GM18499 (cell line): ENCODE measurements around the gene SULF2.
"Not testable (repeated sequence)": the region's sequence is repeated elsewhere in the genome, so short reads cannot be mapped to it uniquely, and the experiment has no call there.

Source experiments
- ATAC-seq: cut with Tn5 transposase; IDR thresholded peaks from one replicate; pipeline ENCODE4 v1.9.1; 2021; ENCODE audit warnings: moderate number of reproducible peaks; ENCODE audit not compliant: insufficient read depth, unreplicated experiment

The SULF2 gene

DNA sequence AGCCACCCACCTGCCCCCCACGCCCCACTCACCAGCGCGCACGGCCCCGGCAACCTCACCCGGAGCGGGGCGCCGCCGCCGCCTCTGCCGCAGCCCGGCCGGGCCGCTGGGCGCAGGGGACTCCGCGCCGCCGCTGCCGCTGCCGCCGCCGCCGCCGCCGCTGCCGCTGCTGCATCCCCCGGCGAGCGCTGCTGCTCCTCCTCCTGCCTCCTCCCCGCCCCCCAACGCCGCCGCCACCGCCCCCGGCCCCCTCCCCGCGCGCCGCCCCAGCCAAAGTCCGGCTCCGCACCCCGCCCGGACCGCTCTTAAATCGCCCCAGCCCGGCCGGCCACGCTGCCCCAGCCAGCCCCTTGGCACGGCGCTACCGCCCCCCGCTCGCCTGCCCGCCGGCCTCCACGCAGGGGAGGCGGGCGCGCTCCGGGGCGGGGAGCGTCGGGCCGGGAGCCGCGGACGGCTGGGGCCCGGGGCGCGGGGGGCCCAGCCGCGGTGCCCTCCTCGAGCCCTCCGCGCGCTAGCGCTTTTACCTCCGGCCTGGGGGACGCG is at the start of gene SULF2:
TSS of gene SULF2 (minus strand) at position 171 of the 543 bp plus-strand sequence. CDS start 28,118 bp downstream, outside the sequence.
- ATAC-seq: no peak

DNA sequence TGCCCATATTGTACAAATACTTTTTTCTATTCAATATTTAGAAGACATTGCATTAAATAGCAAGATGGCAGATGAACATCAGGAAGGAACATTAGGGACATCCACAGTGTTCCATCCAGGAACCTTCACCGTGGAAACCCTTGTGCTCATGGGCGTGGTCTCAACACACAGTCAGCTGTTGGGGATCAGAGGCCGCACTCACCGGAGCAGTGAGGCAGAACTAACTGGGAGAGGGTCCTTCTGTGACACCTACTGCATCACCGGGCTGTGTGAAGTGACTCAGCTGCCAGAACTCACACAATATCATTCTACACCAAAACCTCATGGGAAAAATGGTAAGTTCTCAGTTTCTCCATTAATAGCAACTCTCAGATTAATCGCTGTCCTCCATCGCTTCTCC is 46.4 kb upstream of the SULF2 start:
- not testable (repeated sequence) for ATAC-seq

DNA sequence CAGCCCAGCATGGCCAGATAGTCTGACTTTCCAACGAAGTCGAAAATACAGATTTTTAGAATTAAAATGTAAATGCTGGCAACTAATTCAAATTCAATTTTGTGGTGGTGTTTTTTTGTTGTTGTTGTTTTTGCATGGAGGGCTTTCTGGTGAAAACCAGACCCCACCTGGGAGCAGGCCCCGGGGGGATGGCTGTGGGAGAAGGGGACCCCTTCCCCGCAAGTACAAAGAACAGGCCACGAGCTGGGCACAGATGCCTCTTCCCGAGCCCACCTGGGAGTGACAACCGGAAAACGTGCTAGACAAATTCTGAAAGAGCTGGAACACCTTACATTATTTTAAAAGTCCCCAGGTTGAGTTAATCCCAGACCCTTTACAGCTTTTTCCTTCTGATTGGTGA is 41.4 kb upstream of the SULF2 start:
- not testable (repeated sequence) for ATAC-seq

DNA sequence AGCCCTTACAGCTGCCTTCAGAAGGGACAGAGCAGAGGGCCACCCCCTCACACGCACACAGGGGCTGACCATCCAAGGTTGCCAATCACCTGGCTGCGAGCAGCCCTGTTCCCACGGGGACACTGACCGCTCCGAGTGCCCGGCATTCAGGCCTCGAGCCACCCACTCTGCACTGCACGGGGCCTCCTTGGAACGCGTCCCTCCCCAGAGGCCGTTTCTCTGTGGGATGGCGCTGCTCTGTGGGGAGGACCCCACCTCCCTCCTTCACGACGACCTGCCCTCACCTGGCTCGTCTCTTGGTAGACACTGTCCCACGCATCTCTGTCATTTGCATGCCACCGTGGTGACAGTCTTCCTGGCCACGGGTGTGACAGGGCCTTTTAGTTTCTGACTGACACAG is 40.7 kb upstream of the SULF2 start:
- ATAC-seq: not testable (repeated sequence)

DNA sequence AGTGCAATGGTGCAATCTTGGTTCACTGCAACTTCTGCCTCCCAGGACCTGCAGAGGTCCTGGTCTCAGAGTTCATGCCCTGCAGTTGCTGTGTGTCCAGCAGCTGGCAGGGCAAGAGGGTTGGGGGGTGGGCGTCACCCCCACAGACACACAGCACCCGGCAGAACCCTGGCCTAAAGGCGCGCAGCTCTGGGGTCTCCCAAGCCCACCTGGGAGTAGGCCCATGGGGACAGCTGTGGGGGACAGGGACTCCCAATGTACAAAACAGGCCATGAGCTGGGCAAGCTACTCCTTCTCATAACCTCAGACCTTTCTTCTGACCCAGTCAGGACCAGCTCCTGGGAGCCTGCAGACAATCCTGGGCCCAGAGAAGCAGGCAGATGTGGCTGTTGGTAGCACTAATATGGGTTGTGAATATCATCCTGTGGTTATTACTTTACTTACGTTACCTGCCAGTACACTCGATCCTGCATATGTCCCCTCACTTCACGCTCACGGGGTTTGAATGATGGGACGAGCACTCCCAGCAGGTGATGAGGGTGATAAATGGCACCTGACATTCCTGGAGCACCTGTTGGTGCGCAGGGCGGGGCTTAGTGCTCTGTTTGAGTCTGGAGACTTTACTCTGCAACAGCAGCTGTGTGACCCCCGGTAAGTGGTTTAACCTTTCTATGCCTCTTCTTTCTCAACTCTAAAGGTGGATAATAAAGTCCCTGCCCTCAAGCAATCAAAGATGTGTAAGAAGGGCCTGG is 39.9 kb upstream of the SULF2 start:
- ATAC-seq: no peak

DNA sequence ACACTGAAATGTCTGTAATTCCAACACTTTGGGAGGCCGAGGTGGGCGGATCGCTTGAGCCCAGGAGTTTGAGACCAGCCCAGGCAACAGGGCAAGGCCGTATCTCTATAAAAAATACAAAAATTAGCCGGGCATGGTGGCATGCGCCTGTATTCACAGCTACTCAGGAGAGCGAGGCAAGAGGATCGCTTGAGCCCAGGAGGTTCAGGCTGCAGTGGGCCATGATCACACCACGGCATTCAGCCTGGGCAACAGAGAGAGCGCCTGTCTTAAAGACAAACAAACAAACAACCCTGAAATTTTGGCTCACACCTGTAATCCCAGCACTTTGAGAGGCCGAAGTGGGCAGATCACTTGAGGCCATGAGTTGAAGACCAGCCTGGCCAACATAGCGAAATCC is 38.7 kb upstream of the SULF2 start:
- not testable (repeated sequence) for ATAC-seq

DNA sequence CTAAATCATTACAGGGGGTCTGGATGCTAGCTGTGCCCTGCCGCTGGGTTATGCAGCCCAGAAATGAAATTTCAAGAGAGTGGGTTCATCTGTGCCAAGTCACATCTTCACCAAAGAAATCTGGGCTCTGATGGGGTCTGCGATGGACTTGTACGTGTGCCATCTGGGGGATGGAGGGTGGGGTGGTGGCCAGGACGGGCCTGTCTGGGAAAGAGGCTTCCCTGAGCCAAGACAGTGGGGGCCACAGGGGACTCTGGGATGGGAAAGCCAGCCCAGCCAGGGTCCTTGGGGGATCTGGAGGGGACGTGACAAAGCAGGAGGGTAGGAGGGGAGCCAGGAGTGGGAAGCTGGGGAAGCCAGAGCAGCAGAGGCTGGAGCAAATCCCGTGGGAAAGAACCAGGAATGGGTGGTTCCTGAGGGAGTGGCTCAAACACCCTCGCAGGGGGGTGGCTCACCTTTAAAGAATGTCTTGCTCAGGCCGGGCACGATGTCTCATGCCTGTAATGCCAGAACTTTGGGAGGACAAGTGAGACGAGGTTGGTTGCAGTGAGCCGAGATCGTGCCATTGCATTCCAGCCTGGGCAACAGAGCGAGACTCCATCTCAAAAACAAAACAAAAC is 36.3 kb upstream of the SULF2 start:
- no peak for ATAC-seq

DNA sequence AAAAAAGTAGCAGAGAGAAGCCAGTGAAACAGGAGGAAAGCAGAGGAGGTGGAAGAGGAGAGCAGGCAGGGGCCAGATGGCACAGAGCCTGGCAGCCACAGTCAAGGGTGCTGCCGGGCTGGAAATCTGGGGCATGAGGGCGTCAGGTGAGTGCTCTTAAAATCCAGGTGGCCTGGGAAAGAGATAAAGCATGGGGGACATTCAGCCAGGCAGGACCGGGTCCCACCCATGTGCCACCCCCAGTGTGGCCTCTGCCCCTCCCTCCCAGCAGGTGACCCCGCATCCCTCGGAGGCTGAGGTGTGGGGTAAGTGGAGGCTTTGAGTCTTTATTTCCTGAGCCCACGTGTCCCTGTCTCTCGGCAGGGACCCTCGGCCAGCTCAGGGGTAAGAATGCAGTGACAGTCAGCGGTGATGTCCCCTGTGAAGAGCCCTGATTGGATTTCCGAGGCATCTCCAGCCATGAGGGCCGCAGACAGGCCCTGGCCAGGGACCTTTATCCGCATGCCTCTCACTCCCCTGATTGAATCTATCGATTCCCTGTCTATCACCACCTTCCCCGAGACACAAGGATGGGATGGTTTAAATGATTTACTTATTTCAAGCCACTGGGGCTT is 33.8 kb upstream of the SULF2 start:
- ATAC-seq: no peak

DNA sequence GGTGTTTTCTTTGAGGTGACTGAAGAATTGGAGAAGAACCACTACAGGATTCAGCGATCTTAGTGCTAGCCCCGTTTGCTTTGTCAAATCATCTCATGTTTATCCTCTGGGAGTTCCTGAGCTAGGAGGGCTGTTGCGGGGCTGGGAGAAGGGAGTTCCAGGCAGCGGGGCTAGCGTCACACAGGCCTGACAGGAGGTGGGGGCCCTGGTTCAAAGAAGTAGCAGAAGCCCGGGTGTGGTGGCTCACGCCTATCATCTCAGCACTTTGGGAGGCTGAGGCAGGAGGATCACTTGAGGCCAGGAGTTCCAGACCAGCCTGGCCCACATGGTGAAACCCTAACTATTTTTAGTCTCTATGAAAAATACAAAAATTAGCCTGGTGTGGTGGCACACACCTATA is 33.2 kb upstream of the SULF2 start:
- no peak for ATAC-seq

DNA sequence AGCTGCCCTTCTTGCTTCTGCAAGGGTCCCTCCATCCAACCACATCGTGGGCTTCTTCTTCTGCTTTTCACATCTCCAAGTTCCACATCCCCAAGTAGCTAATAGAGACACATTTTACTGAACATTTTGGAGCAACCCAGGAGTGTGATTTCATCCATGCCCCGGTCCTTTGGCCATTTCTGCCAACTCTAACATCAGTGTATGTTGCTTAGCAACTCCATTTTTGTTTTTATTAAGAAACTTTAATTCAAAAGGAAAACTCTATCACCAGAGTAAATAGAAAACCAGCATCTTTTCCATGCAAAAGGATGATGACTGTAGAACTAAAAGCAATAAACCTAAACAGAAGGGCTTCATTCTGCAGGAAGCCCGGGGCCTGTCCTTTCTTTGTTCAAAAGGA is 32.7 kb upstream of the SULF2 start:
- no peak for ATAC-seq

DNA sequence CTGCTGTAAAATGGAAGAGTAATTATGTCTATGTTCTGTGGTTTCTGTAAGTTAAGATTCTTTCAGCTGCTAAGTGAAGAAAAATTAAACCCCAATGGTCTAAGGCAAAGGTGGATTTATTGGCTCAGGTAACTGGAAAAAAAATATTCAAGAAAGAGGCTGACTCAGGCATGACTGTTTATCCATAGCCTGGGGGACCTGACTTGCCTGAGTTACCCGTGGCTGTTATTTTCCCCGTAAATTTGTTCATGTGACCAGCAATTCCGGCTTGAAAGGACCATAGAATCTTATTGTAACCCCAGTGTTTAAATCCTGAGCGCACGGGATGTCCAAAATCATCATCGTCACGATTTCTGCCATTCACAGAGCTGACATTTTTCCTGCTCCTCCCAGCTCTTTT is 32.3 kb upstream of the SULF2 start:
- no peak for ATAC-seq

DNA sequence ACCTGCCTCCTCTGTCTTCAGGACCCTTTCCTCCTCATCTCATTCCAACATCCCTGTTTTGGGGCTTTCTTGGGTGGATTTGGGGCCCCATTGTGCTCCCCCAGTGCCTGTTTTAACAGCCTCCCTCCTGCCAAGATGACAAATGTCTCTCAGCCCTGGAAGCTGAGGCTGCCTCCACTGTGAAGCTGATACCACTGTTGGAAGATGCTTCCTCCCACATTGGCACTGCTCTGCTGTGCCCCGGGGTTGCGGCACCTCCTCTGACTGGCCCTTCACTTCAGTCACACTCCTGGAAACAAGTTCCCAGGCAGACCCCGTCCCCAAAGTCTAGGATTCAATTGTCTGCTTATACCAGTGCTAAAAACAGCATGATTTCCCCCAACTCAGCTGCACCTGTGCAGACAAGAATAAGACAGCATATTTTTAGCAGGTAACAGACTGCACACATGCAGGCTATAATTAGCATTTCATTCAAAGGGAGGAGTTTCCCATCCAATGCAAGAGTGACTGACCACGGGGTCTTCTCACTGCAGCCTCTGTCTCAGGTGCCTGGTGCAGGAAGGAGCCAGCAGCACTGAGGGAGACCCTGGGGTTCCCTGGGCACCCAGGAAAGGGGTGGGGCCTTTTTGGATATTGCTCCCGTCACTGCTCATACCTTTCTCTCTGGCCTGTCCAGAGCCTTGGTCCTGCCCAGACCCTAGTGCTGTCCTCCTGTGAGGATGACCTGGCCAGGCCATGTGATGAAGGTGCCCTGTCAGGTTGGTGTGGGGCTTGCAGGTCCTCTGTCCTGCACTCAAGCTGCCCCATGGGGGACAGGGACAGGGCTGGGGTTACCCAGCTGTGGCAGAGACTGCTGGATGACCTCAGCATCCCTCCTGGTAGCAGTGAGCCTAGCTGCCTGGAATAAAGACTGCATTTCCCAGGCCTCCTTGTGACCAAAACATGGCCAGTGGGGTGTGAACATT is 31.5 kb upstream of the SULF2 start:
- no peak for ATAC-seq

DNA sequence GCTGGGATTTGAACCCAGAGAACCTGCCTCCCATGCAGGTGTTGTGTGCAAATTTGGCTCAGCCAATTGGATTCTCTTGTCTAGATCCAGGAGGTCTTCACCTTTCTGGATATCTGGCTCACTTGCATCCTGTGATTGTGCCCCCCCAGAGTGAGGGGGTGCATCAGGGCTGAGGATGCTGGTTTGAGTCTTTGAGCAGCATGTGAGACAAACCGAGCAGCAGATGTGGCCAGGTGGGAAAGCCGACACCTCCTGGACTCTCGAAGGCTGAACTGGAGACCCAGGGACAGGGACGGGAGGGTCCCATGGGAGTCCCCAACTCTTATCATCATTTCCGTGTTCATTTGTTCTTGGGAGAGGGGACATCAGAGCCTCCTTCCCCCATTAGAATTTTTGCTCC is 30.6 kb upstream of the SULF2 start:
- ATAC-seq: no peak

DNA sequence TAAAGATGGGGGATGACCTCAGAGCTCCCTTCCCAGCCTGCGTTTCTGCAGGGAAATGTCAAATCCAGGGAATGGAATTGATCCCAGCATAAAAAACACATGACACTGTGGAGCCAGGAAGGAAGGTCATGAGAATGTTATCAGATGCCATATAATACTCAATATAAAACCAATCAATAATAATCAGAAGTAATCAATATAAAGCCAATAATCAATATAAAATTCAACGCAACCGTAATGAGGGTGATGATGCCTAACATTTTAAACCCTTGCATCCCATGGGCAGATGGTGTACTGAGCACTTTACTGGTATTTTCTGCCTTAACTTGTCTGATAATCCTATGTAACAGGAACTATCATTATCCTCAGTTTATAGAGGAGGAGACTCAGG is 30.1 kb upstream of the SULF2 start:
- ATAC-seq: no peak

DNA sequence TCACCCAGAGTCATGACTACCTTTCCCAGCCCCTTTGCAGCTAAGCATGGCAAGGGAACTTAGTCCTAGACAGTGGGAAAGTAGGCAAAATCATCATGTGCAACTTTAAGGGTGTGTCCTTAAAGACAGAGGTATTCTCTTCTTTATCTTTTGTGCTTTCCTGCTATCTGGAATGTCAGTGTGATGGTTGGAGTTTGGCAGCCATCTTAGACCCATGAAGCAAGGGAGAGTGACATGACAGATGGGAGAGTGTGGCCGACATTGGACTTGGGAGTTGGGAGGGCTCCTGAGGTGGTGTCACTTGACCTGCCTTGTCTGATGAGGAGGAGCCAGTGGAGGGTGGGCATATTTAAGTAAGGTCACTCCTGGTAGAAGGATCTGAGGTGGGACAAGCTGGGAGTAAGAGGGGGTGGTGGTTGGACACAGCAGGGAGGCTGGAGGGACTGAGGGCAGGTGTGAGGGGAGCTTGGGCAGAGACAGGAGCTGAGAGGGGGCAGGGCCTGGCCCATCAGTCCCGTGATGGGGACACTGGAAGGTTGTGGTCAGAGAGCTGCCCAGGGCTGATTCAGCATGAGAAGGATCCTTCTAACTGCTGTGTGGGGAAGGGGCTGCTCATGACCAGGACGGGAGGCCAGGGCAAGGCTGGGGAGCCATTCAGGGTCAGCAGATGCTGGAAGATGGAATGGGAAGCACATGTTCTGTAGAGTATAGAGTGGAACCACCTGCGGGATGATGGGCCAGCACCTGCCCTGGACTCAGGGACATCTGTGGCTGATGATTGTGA is 29.5 kb upstream of the SULF2 start:
- ATAC-seq: no peak

DNA sequence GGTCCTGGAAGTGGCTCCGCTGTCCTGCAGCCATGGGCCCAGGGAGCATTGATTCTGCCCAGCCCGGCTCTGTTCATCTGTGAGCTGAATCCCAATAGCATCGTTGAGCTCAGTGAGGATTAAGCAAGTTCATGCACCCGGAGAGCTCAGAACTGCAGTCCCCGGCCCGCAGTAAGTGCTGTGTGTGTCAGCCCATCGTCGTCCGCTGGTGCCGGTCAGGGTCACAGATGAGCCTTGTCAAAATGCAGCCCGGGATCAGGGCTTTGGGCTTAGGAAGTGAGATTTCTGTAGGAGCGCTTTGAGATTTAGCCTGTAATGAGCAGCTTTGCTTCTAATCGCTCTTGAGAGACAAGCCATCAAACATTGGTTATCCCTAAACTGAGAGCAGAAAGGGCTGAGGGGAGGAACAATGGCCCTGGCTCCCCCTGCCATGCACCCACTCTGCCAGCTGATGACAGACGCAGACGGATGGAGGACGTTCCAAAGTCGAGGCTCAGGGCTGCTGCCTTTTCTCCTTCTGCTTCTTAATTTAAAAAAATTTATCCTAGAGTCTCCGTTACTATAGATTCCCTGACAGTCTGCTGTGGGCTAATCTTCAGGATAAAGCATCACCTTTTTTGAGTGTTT is 25.6 kb upstream of the SULF2 start:
- no peak for ATAC-seq

DNA sequence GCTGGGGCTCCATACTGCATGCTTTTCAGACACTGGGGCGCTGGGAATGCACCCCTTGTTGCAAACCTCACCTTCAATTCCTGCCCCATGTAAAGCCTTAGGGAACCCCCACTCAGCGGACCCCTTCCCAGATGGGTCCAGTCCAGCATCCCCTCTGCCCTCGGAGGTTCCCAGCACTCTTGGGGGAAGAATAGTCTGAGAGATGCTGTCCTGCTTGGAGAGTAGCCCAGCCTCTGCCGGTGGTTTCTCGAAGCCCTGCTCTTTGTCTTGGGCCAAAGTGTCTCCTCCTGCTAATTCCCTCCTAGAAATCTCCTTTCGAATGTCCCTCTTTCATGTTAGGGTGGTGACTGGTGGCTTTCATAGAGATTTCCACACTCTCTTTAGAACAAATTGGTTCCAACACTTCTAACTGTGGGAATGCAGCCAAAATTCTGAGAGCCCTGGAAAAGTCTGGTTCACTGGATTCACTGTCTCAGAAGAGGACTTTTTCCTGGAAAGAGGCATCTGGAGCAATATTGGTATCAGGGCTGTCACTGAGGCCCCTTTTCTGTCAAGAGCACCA is 24.9 kb upstream of the SULF2 start:
- no peak for ATAC-seq

DNA sequence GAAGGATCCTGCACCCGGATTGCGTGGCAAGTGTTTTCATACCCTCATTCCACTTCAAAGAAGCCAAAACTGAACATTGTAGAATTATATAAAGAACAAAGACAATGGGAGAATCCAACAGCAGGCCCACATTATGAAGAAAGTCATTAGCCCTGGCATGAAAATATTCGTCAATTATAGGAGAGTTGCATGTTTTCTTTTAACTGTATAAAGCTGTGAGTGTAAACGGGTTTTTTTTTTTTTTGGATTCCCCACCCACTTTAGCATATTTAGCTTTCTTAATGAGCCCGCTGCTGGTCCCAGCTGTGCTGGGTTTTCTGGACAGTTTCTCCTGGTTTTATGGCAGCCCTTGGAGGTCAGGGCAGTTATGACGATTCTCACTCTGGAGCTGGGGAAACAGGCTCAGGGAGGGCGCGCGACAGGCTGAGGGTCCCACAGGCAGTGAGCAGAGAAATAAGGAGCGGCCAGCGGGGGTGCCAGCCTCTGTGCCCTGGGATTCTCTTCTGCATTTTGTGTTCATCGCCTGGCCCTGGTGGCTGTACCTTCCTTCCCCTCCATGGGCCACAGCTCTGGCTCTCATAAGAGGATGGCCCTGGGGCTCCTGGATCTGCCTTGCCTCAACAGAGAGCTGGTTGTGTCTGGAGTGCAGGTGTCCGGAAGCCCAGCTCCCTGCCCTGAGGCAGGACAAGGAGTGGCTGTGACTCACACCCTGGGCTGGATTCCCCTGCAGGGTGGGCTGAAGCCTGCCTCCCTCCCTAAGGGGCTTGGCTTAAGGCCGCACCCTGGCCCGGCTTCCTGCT is 24.1 kb upstream of the SULF2 start:
- no peak for ATAC-seq
